WI38 (cell line): ENCODE results near the gene ENPP4.
"Not testable (repeated sequence)": the region's sequence is repeated elsewhere in the genome, so short reads cannot be mapped to it uniquely, and the experiment has no call there.

Source experiments
- H3K4me3 ChIP-seq: 2 replicates; pipeline ENCODE4 v1.5.1; 2011; ENCODE audit warnings: low read depth, mild to moderate bottlenecking, control low read depth, low read length
- TF ChIP-seq, protein P1 (sequence below): IDR thresholded peaks from 2 replicates; pipeline ENCODE4 v1.5.1; 2012; ENCODE audit warnings: low read depth, mild to moderate bottlenecking, control low read depth, low read length

The ENPP4 gene

DNA sequence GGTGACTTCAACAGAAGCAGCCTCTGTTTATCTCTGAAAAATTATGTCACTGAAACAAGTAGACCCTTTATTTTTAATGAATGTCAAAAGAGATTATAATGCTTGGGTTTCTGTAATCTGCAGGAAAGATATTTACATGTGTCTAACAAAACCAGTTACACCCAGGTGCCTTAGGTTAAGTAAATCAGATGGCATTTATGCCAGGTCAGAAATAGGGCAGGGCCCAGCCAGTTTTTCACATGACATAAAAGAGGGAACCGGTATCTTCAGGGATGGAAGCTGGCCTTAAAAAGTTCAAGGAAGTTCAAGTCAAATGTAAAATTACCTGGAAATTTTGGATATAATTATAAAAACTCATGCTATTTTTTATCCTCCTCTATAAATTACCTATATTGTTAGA lies 14.2 kb upstream of the ENPP4 start:
- H3K4me3 ChIP-seq: no peak overlapping the region
- TF ChIP-seq, protein P1, sequence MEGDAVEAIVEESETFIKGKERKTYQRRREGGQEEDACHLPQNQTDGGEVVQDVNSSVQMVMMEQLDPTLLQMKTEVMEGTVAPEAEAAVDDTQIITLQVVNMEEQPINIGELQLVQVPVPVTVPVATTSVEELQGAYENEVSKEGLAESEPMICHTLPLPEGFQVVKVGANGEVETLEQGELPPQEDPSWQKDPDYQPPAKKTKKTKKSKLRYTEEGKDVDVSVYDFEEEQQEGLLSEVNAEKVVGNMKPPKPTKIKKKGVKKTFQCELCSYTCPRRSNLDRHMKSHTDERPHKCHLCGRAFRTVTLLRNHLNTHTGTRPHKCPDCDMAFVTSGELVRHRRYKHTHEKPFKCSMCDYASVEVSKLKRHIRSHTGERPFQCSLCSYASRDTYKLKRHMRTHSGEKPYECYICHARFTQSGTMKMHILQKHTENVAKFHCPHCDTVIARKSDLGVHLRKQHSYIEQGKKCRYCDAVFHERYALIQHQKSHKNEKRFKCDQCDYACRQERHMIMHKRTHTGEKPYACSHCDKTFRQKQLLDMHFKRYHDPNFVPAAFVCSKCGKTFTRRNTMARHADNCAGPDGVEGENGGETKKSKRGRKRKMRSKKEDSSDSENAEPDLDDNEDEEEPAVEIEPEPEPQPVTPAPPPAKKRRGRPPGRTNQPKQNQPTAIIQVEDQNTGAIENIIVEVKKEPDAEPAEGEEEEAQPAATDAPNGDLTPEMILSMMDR: no peak

DNA sequence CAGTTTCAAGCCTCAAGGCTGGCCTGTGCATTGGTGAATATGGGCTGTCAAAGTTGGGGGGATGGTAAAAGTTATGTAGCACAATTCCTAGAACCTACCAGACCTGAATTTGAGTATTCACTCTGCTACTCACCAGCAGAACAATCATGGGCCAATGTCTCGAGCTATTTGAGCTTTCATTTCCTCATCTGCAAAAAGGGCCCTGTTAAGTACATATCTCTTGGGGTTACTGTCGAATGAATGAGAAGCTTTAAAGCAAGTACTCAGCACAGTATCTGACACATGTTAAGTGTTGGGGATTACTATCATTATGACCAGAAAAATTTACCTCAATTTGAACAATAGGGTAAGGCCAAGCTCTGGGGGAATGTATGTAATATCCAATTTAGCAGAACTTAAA lies 13.5 kb upstream of the ENPP4 start:
- H3K4me3 ChIP-seq: no peak overlapping the region
- TF ChIP-seq, protein P1: no peak

DNA sequence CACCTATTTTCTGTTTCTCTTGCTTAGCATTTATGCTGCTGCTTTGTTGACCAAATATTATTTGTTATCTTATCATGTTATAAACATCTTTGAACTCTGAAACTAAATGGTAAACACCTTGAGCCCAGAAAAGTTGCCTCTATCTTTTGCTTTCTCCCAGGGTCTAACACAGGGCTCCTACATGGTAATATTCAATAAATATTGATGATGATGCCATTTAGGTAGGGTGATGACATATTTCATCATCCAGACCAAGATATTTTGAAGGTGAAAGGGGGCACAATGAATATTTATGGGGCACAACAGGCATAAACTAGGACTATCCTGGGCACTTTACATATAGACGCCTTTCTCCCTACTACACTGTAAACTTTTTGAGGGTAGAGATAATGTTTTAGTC lies 11.6 kb upstream of the ENPP4 start:
- TF ChIP-seq, protein P1: no peak
- no peak overlapping the region for H3K4me3 ChIP-seq

DNA sequence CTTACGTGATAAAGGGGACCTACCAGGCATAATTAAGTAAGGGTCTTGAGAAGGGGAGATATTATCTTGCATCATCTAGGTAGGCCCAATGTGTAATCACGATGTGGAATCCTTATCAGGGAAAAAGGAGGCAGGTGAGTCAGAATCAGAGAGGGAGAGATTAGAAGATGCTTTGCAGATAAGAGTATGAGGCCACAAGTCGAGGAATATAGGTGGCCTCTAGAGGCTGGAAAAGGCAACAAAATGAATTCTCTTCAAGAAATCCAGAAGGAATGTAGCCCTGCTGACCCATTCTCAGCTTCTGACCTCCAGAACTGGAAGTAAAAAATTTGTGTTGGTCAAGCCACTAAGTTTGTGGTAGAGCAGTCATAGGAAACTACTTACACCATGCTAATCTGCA lies 11.0 kb upstream of the ENPP4 start:
- H3K4me3 ChIP-seq: no peak overlapping the region
- TF ChIP-seq, protein P1: no peak

DNA sequence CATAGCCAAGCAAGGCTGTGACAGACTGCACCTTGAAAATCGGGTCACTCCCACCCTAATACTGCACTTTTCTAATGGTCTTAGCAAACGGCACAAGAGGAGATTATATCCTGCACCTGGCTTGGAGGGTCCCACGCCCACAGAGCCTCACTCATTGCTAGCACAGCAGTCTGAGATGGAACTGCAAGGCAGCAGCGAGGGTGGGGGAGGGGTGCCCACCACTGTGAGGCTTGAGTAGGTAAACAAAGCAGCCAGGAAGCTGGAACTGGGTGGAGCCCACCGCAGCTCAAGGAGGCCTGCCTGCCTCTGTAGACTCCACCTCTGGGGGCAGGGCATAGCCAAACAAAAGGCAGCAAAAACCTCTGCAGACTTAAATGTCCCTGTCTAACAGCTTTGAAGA lies 10.1 kb upstream of the ENPP4 start:
- not testable (repeated sequence) for H3K4me3 ChIP-seq

DNA sequence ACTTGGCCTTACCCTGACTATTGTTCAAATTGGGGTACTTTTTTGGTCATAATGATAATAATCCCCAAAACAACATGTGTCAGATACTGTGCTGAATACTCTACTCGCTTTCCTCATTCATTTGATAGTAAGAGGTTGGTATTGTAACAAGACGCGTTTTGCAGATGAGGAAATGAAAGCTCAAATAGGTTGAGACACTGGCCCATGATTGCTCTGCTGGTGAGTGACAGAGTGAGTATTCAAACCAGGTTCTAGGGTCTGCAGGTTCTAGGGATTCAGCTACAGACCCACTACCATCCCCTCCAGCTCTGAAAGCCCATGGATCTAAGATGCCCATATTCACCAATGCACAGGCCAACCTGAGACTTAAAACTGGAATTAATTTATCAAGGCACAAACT lies 1.3 kb upstream of the ENPP4 start:
- H3K4me3 ChIP-seq: no peak overlapping the region
- TF ChIP-seq, protein P1: no peak

DNA sequence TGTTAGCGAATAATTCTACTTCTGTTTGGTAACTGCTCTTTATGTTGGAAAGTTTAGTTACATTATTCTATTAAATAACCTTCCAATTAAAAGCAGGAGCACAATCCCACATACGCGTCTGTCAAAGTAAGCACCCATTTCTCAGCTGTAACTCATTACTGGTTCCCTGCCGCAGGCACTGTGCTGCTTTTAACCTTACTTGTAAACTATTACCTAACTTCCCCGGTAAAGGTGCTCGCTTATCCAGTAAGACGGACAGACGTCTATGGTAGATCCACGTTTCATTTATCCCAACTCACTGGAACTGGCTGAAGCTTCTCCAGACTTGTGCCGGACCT lies 529 bp upstream of the ENPP4 start:
- no peak overlapping the region for H3K4me3 ChIP-seq
- TF ChIP-seq, protein P1: no peak

DNA sequence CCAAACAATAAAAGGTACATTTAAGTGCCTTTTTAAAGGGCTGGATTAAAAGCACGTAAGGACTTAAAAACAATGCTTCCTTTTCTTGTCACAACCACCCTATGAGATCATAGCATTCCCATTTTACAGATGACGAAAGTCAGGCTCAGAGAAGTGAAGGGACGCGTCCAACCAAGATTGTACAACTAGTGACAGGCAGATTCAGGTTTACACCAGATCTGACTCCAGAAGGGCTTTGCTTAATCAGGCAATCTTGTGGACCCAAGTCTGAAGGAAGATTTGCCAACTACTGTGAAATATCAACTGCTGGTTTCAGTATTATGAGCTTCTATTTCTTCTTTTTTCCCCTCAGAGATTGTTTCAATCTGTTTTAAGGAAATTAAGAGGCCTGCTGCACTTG lies 877 bp downstream of the ENPP4 start:
- TF ChIP-seq, protein P1: no peak
- H3K4me3 ChIP-seq: no peak overlapping the region

DNA sequence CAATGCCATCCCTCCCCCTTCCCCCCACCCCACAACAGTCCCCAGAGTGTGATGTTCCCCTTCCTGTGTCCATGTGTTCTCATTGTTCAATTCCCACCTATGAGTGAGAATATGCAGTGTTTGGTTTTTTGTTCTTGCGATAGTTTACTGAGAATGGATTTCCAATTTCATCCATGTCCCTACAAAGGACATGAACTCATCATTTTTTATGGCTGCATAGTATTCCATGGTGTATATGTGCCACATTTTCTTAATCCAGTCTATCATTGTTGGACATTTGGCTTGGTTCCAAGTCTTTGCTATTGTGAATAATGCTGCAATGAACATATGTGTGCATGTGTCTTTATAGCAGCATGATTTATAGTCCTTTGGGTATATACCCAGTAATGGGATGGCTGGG lies 1.5 kb downstream of the ENPP4 start:
- not testable (repeated sequence) for H3K4me3 ChIP-seq
